Astrocyte (in vitro differentiated cells and primary cell): ENCODE measurements around the gene CYP27A1. TPM values are rescaled to one million over a fixed set of nuclear protein-coding genes. Genes with fewer than 3 reads are reported as not detected.

Experiments used
- DNase-seq: peaks from one replicate; pipeline ENCODE4 v3.0.0-alpha.2; 2010; ENCODE audit warnings: low read depth
- FAIRE-seq: peaks from 2 replicates; lab custom pipeline; 2011; peaks lifted over from hg19 to GRCh38; lab: Jason Lieb, UNC
- H2AFZ ChIP-seq: 2 replicates; pipeline ENCODE4 v1.6.0; 2012; ENCODE audit warnings: low read depth, low read length, inconsistent platforms
- H3K27ac ChIP-seq: 2 replicates; pipeline ENCODE4 v1.5.1; 2011; ENCODE audit warnings: low read depth, low read length, inconsistent platforms
- H3K27me3 ChIP-seq: 2 replicates; pipeline ENCODE4 v1.6.0; 2011; ENCODE audit warnings: low read length, inconsistent platforms; ENCODE audit not compliant: insufficient read depth
- H3K36me3 ChIP-seq: 2 replicates; pipeline ENCODE4 v1.5.1; 2011; ENCODE audit warnings: low read length, inconsistent platforms; ENCODE audit not compliant: insufficient read depth
- H3K4me1 ChIP-seq: 2 replicates; pipeline ENCODE4 v1.5.1; 2011; ENCODE audit warnings: low read length, inconsistent platforms; ENCODE audit not compliant: insufficient read depth
- H3K4me2 ChIP-seq: 2 replicates; pipeline ENCODE4 v1.6.0; 2012; ENCODE audit warnings: low read length, inconsistent platforms
- H3K4me3 ChIP-seq: 2 replicates; pipeline ENCODE4 v1.5.1; 2011; ENCODE audit warnings: low read depth, mild to moderate bottlenecking, low read length, inconsistent platforms; ENCODE audit not compliant: insufficient read depth
- H3K79me2 ChIP-seq: 2 replicates; pipeline ENCODE4 v1.6.0; 2012; ENCODE audit warnings: mild to moderate bottlenecking, low read length, inconsistent platforms; ENCODE audit not compliant: insufficient read depth
- H3K9ac ChIP-seq: 2 replicates; pipeline ENCODE4 v1.6.0; 2012; ENCODE audit warnings: mild to moderate bottlenecking, low read length, inconsistent platforms
- H3K9me3 ChIP-seq: 2 replicates; pipeline ENCODE4 v1.5.1; 2012; ENCODE audit warnings: low read depth, mild to moderate bottlenecking, low read length, inconsistent platforms; ENCODE audit not compliant: insufficient read depth
- H4K20me1 ChIP-seq: 2 replicates; pipeline ENCODE4 v1.6.0; 2012; ENCODE audit warnings: low read length, inconsistent platforms; ENCODE audit not compliant: insufficient read depth
- H3K27ac Mint-ChIP-seq: one replicate; pipeline ENCODE4 v1.8.0; 2021; ENCODE audit warnings: mild to moderate bottlenecking, mixed read lengths; ENCODE audit not compliant: unreplicated experiment
- H3K27me3 Mint-ChIP-seq: one replicate; pipeline ENCODE4 v1.8.0; 2021; ENCODE audit warnings: low read depth, mixed read lengths; ENCODE audit not compliant: unreplicated experiment
- H3K36me3 Mint-ChIP-seq: one replicate; pipeline ENCODE4 v1.8.0; 2021; ENCODE audit warnings: low read depth, mixed read lengths; ENCODE audit not compliant: unreplicated experiment
- H3K4me1 Mint-ChIP-seq: one replicate; pipeline ENCODE4 v1.8.0; 2021; ENCODE audit warnings: low read depth, mixed read lengths; ENCODE audit not compliant: unreplicated experiment
- H3K4me3 Mint-ChIP-seq: one replicate; pipeline ENCODE4 v1.8.0; 2021; ENCODE audit warnings: mild to moderate bottlenecking, moderate library complexity, mixed read lengths; ENCODE audit not compliant: unreplicated experiment
- H3K9me3 Mint-ChIP-seq: one replicate; pipeline ENCODE4 v1.8.0; 2021; ENCODE audit warnings: mild to moderate bottlenecking, mixed read lengths; ENCODE audit not compliant: unreplicated experiment
- CTCF ChIP-seq: IDR thresholded peaks from 2 replicates; pipeline ENCODE4 v1.5.1; 2011; ENCODE audit warnings: low read depth, mild to moderate bottlenecking, inconsistent platforms, low read length, moderate library complexity; ENCODE audit not compliant: insufficient read depth
- EZH2 ChIP-seq: IDR thresholded peaks from 2 replicates; pipeline ENCODE4 v1.6.1; 2012; ENCODE audit warnings: mild to moderate bottlenecking, low read length, inconsistent platforms; ENCODE audit not compliant: insufficient read depth
- total RNA-seq: library from RNA; stranded (reverse); gene quantifications from 2 replicates; pipeline ENCODE4 v1.2.1, GENCODE V29; 2021

The CYP27A1 gene
- total RNA-seq, 1 donor from 2014 or later, result 3.9 TPM

GRCh38 chr2:218798767-218799504, 17.0 kb downstream of the CYP27A1 start:
- no peak overlapping the region for H3K9ac ChIP-seq
- FAIRE-seq, result no peak
- H3K27me3 Mint-ChIP-seq, result no peaks in the 10 kb centered on the region
- H3K79me2 ChIP-seq, result no peaks in the 10 kb centered on the region
- peak; percentile 54 for DNase-seq
- H3K36me3 Mint-ChIP-seq, result no peaks in the 10 kb centered on the region
- H3K27ac Mint-ChIP-seq, result no peak overlapping the region
- H3K9me3 ChIP-seq, result no peaks in the 10 kb centered on the region
- H3K27me3 ChIP-seq, result peaks cover 8% of the 10 kb centered on the region
- H3K27ac ChIP-seq, result no peak overlapping the region
- no peak overlapping the region for H3K4me2 ChIP-seq
- no peaks in the 10 kb centered on the region for H3K9me3 Mint-ChIP-seq
- H3K4me1 Mint-ChIP-seq, result no peaks in the 10 kb centered on the region
- H3K4me3 ChIP-seq, result no peak overlapping the region
- peaks cover 5% of the 10 kb centered on the region for H3K4me1 ChIP-seq
- TF ChIP-seq CTCF (no peak), EZH2 (no peak)
- H2AFZ ChIP-seq, result no peak overlapping the region
- no peak overlapping the region for H3K4me3 Mint-ChIP-seq
- H4K20me1 ChIP-seq, result no peaks in the 10 kb centered on the region
- H3K36me3 ChIP-seq, result no peaks in the 10 kb centered on the region

GRCh38 chr2:218799990-218800389, 18.0 kb downstream of the CYP27A1 start:
- FAIRE-seq (no peak), DNase-seq (no peak)
- peaks cover 8% of the 10 kb centered on the region for H3K27me3 ChIP-seq
- no peak overlapping the region for H3K4me3 ChIP-seq
- Mint-ChIP-seq H3K27ac (no peak overlapping the region), H3K9me3 (peaks cover 7% of the 10 kb centered on the region), H3K4me1 (no peaks in the 10 kb centered on the region), H3K4me3 (no peak overlapping the region), H3K27me3 (no peaks in the 10 kb centered on the region), H3K36me3 (peaks cover 2% of the 10 kb centered on the region)
- TF ChIP-seq EZH2, result no peak
- TF ChIP-seq CTCF, result no peak
- H3K4me1 ChIP-seq, result peaks cover 5% of the 10 kb centered on the region
- no peaks in the 10 kb centered on the region for H3K36me3 ChIP-seq
- no peak overlapping the region for H3K27ac ChIP-seq
- H2AFZ ChIP-seq, result no peak overlapping the region
- H3K4me2 ChIP-seq, result no peak overlapping the region
- H4K20me1 ChIP-seq, result no peaks in the 10 kb centered on the region
- H3K9me3 ChIP-seq, result no peaks in the 10 kb centered on the region
- H3K79me2 ChIP-seq, result no peaks in the 10 kb centered on the region
- H3K9ac ChIP-seq, result no peak overlapping the region

GRCh38 chr2:218802386-218802994, 20.5 kb downstream of the CYP27A1 start:
- Histone ChIP-seq H3K79me2 (no peaks in the 10 kb centered on the region), H3K4me3 (no peak overlapping the region), H3K9me3 (no peaks in the 10 kb centered on the region), H3K4me2 (no peak overlapping the region), H3K4me1 (peaks cover 18% of the 10 kb centered on the region), H2AFZ (no peak overlapping the region), H3K36me3 (no peaks in the 10 kb centered on the region), H3K27ac (no peak overlapping the region), H4K20me1 (no peaks in the 10 kb centered on the region), H3K27me3 (peaks cover 6% of the 10 kb centered on the region), H3K9ac (no peak overlapping the region)
- DNase-seq, result no peak
- H3K27ac Mint-ChIP-seq, result no peak overlapping the region
- H3K4me3 Mint-ChIP-seq, result no peak overlapping the region
- TF ChIP-seq CTCF, result no peak
- no peak for TF ChIP-seq EZH2
- peaks cover 6% of the 10 kb centered on the region for H3K4me1 Mint-ChIP-seq
- no peaks in the 10 kb centered on the region for H3K27me3 Mint-ChIP-seq
- H3K9me3 Mint-ChIP-seq, result peaks cover 9% of the 10 kb centered on the region
- no peak for FAIRE-seq
- peaks cover 5% of the 10 kb centered on the region for H3K36me3 Mint-ChIP-seq
